DMS53 treated with DMSO at 0.1 percent for 48 hours (cell line): ENCODE results near the gene SRC.
A peak's percentile ranks its signal among the peaks of the same experiment; 100 is the strongest.

Experiments used
- DNase-seq: peaks from one replicate; lab custom pipeline; 2025; ENCODE audit not compliant: unreplicated experiment; lab: John Stamatoyannopoulos, UW

The SRC gene

GRCh38 chr20:37393863-37394542 lies 48.1 kb downstream of the SRC start:
- no peak for DNase-seq

- DNase-seq = no peak
Observed at GRCh38 chr20:37394543-37395409, 48.8 kb downstream of the SRC start.

- DNase-seq = no peak
Observed at GRCh38 chr20:37395410-37395797, 49.5 kb downstream of the SRC start.

- DNase-seq = no peak
Observed at GRCh38 chr20:37395921-37396415, 50.0 kb downstream of the SRC start.

- no peak for DNase-seq
Observed at GRCh38 chr20:37396416-37397075, 50.6 kb downstream of the SRC start.

GRCh38 chr20:37397076-37397953 lies 51.4 kb downstream of the SRC start:
- DNase-seq = no peak

GRCh38 chr20:37397954-37398749 lies 52.2 kb downstream of the SRC start:
- DNase-seq = no peak

- no peak for DNase-seq
Observed at GRCh38 chr20:37398750-37399621, 53.0 kb downstream of the SRC start.

GRCh38 chr20:37401282-37401929 lies 55.5 kb downstream of the SRC start:
- DNase-seq = no peak

- no peak for DNase-seq
Observed at GRCh38 chr20:37401930-37402675, 56.2 kb downstream of the SRC start.

- no peak for DNase-seq
Observed at GRCh38 chr20:37403107-37404033, 57.4 kb downstream of the SRC start.

- DNase-seq = no peak
Observed at GRCh38 chr20:37404461-37404890, 58.5 kb downstream of the SRC start.

- DNase-seq = no peak
Observed at GRCh38 chr20:37405351-37405897, 59.5 kb downstream of the SRC start.

- DNase-seq = peak; percentile 56
Observed at GRCh38 chr20:37406010-37406998, 60.4 kb downstream of the SRC start.

GRCh38 chr20:37407019-37407566 lies 61.2 kb downstream of the SRC start:
- DNase-seq = no peak
